Measurements from ENCODE around the gene PCGF2. TPM values are rescaled to one million over a fixed set of nuclear protein-coding genes. Genes with fewer than 3 reads are reported as not detected.

Gene PCGF2
- polyA plus RNA-seq, 3 donors, result 0.60 TPM; not detected in 2

GRCh38 chr17:38748892-38749222, 721 bp upstream of the PCGF2 start:
- Histone ChIP-seq H3K27ac (ENCODE audit: low read depth in 1 of 2, low read length in 2 of 2) (no peak overlapping the region), H4K20me1 (ENCODE audit: insufficient read depth, low read length) (peaks cover 1% of the 10 kb centered on the region), H3K79me2 (ENCODE audit: insufficient read depth, low read length) (peaks cover 14% of the 10 kb centered on the region), H3K27me3 (ENCODE audit: control insufficient read depth in 2 of 2, insufficient read depth in 2 of 2, low read length in 2 of 2) (peaks cover 21 to 59% of the 10 kb centered on the region in 2 donors), H3K36me3 (replicated peaks in 1 of 2; ENCODE audit: control insufficient read depth in 1 of 2, insufficient read depth in 2 of 2, low read length in 2 of 2) (no peaks in the 10 kb centered on the region), H3K4me2 (replicated peaks; ENCODE audit: extremely low read depth, low read length, poor library complexity, severe bottlenecking) (peak overlapping the region; percentile 94), H3K4me1 (ENCODE audit: control insufficient read depth in 1 of 2, insufficient read depth in 2 of 2, low read length in 2 of 2) (peaks cover 64 to 70% of the 10 kb centered on the region in 2 donors), H3K9ac (ENCODE audit: insufficient read depth, low read length, poor library complexity, severe bottlenecking) (peak overlapping the region; percentile 56), H3K9me3 (replicated peaks in 1 of 2; ENCODE audit: control insufficient read depth in 1 of 2, insufficient read depth in 1 of 2, low read length in 2 of 2) (no peaks in the 10 kb centered on the region), H3K4me3 (replicated peaks in 1 of 3; ENCODE audit: low read depth in 2 of 3, low read length in 3 of 3) (peak overlapping the region; percentile 56 to 98 (median 63)), H2AFZ (ENCODE audit: insufficient read depth, low read depth, low read length, poor library complexity, severe bottlenecking) (peak overlapping the region; percentile 84)
- WGBS (ENCODE audit: insufficient coverage), result 3% methylated on average over 31 of the region's 32 CpGs
- peak overlapping the region; percentile 86 to 98 for H3K4me3 Mint-ChIP-seq
- H3K36me3 Mint-ChIP-seq, result peaks cover 6 to 8% of the 10 kb centered on the region in 2 donors
- H3K27ac Mint-ChIP-seq, result no peak overlapping the region
- peaks cover 59% of the 10 kb centered on the region for H3K4me1 Mint-ChIP-seq
- no peak for TF ChIP-seq CTCF (IDR thresholded peaks at IDR 0.05)
- H3K9me3 Mint-ChIP-seq, result peaks cover 0 to 21% (median 4%) of the 10 kb centered on the region in 7 donors
- DNase-seq, result no peak
- intact Hi-C loops (cut with micrococcal nuclease), result no loop called here
- H3K27me3 Mint-ChIP-seq (ENCODE audit: low read depth in 3 of 3), result peaks cover 55 to 73% (median 59%) of the 10 kb centered on the region in 3 donors

- peaks cover 3 to 5% of the 10 kb centered on the region in 2 donors for H3K36me3 Mint-ChIP-seq
- H3K36me3 ChIP-seq (replicated peaks in 1 of 2; ENCODE audit: control insufficient read depth in 1 of 2, insufficient read depth in 2 of 2, low read length in 2 of 2), result no peaks in the 10 kb centered on the region
- peak overlapping the region; percentile 10 for H3K9ac ChIP-seq (ENCODE audit: insufficient read depth, low read length, poor library complexity, severe bottlenecking)
- no peaks in the 10 kb centered on the region for H3K9me3 ChIP-seq (replicated peaks in 1 of 2; ENCODE audit: control insufficient read depth in 1 of 2, insufficient read depth in 1 of 2, low read length in 2 of 2)
- peaks cover 1% of the 10 kb centered on the region for H3K79me2 ChIP-seq (ENCODE audit: insufficient read depth, low read length)
- peak overlapping the region in 2 of 3 experiments; percentile 32 to 61 for H3K4me3 ChIP-seq (replicated peaks in 1 of 3; ENCODE audit: low read depth in 2 of 3, low read length in 3 of 3)
- no peak for DNase-seq
- H3K4me3 Mint-ChIP-seq, result peak overlapping the region; percentile 70 to 94
- no peak for TF ChIP-seq CTCF (IDR thresholded peaks at IDR 0.05)
- intact Hi-C loops (cut with micrococcal nuclease), result no loop called here
- H3K4me2 ChIP-seq (replicated peaks; ENCODE audit: extremely low read depth, low read length, poor library complexity, severe bottlenecking), result peak overlapping the region; percentile 64
- no peak overlapping the region for H3K27ac ChIP-seq (ENCODE audit: low read depth in 1 of 2, low read length in 2 of 2)
- H3K27me3 Mint-ChIP-seq (ENCODE audit: low read depth in 3 of 3), result peaks cover 56 to 83% (median 66%) of the 10 kb centered on the region in 3 donors
- H3K27ac Mint-ChIP-seq, result no peak overlapping the region
- H3K4me1 Mint-ChIP-seq, result peaks cover 51% of the 10 kb centered on the region
- WGBS (ENCODE audit: insufficient coverage), result 0% methylated on average over 39 of the region's 64 CpGs
- H2AFZ ChIP-seq (ENCODE audit: insufficient read depth, low read depth, low read length, poor library complexity, severe bottlenecking), result peak overlapping the region; percentile 69
- H3K27me3 ChIP-seq (ENCODE audit: control insufficient read depth in 2 of 2, insufficient read depth in 2 of 2, low read length in 2 of 2), result peaks cover 21 to 59% of the 10 kb centered on the region in 2 donors
- no peaks in the 10 kb centered on the region for H4K20me1 ChIP-seq (ENCODE audit: insufficient read depth, low read length)
- peaks cover 54 to 61% of the 10 kb centered on the region in 2 donors for H3K4me1 ChIP-seq (ENCODE audit: control insufficient read depth in 1 of 2, insufficient read depth in 2 of 2, low read length in 2 of 2)
- peaks cover 0 to 21% (median 4%) of the 10 kb centered on the region in 7 donors for H3K9me3 Mint-ChIP-seq
These were observed 530 bp downstream of the PCGF2 start for GRCh38 chr17:38747463-38748148.
